Tibial nerve (tissue), 4 donors: ENCODE measurements around the gene GXYLT2.

Experiments
- EP300 ChIP-seq, 2 donors: sonication (generic); formaldehyde crosslinking; IDR thresholded peaks; one replicate each; pipeline ENCODE4 v1.6.1; 2017; ENCODE audit warnings: antibody characterized with exemption in 2 of 2, mild to moderate bottlenecking in 1 of 2
- POLR2A ChIP-seq, 2 donors: fragments of 450-650 bp; IDR thresholded peaks; one replicate each; pipeline ENCODE4 v1.6.1; 2017; ENCODE audit warnings: antibody characterized with exemption in 2 of 2, mild to moderate bottlenecking in 2 of 2, moderate library complexity in 2 of 2
- TF ChIP-seq, protein P1 (sequence below), 5 experiments: fragments of 200-600 bp in 3 of 5; fragments of 450-650 bp in 2 of 5; sonication (generic) in 3 of 5; IDR thresholded peaks; one replicate each; pipeline ENCODE4 v1.5.1; 2016 to 2019; ENCODE audit warnings: antibody characterized with exemption in 5 of 5, mild to moderate bottlenecking in 3 of 5, moderate library complexity in 2 of 5

DNA sequence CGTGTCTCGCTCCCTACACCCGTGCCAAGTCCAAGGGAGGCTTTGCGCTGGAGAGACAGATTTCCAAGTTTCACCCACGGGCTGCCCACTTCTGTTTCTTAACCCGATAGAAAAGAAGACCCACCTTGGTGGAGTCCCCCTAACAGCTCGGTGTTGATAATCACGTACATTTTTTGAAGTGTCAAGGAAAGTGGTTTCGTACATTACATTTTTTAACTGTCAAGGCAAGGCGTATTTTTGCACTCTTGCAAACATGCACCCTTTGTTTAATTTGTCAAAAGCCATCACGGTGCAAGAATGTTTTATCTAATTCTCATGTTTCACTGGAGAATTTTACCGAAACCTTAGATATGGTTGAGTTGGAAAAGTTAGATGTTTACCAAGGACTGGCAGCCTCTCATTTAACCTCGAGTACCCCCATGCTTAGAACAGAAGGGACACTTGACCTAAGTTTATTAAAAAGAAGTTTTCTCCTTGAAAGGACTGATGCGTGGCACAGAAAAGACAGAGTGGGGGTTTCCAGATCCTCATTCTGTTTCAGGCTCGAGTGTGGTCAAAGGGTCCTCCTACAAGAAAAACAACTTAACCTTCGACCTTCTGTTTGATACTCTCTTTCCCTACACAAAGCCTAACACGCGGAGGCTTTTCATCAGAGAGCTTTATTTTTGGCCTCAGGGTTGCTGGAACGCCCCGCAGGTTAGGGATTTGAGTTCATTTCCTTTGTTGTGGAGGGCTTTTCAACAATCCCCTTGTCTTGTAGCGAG is 882 bp downstream of the GXYLT2 start:
- TF ChIP-seq, protein P1, sequence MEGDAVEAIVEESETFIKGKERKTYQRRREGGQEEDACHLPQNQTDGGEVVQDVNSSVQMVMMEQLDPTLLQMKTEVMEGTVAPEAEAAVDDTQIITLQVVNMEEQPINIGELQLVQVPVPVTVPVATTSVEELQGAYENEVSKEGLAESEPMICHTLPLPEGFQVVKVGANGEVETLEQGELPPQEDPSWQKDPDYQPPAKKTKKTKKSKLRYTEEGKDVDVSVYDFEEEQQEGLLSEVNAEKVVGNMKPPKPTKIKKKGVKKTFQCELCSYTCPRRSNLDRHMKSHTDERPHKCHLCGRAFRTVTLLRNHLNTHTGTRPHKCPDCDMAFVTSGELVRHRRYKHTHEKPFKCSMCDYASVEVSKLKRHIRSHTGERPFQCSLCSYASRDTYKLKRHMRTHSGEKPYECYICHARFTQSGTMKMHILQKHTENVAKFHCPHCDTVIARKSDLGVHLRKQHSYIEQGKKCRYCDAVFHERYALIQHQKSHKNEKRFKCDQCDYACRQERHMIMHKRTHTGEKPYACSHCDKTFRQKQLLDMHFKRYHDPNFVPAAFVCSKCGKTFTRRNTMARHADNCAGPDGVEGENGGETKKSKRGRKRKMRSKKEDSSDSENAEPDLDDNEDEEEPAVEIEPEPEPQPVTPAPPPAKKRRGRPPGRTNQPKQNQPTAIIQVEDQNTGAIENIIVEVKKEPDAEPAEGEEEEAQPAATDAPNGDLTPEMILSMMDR (IDR thresholded peaks at IDR 0.05) = no peak
- TF ChIP-seq EP300 (IDR thresholded peaks at IDR 0.05) (no peak), POLR2A (IDR thresholded peaks at IDR 0.05) (no peak)
